ENCODE data around the gene ZNF543. TPM values are rescaled to one million over a fixed set of nuclear protein-coding genes. Genes with fewer than 3 reads are reported as not detected.

Gene ZNF543
- 1.3 to 2.1 TPM (median 1.8 TPM) in 5 replicates for total RNA-seq (2022; extraction: Qiagen RNA extraction; ENCODE audit: low read depth)

DNA sequence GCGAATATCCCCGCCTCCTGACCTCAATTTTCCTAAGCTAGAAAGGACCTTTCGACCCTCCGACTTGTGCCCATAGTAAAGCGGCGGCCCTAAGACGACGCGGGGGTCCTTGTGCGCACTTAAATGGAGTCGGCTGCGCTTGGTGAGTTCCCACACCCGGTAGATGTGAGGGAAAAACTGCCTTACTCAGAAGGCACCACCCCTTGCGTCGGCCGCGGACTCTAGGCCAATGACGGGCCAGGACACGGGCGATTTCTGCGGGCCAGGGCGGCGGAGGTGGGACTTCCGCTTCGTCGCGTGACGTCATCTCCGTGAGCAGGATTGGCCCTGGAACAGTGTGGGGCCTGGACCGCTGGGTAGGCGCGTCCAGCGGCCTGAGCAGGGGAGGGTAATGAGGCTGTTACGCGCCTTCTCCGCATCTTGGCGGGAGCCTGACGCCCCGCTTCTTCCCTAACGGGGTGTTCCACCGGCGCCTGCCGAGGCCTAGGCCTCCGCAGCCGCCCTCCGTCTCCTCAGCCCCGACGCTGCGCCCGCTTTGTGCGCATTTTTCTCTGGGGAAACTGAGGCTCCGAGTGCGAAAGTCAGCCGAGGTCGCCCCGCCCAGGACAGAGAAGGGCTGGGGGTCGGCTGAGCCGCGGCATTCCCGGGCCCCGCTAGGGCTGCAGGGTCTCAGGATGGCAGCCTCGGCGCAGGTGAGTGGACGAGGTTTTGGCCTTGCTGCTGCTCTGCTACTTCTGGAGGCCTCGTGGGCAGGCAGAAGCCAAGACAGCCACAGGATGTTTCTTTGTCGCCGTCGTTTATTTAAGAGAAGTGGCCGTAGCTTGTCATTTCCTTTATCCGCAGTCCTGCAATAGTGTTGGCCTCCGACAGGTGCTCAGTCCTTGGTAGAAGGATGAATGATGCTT is at the start of gene ZNF543:
TSS of gene ZNF543 (plus strand) at position 293 of the 905 bp plus-strand sequence. CDS start at position 675, 382 bp downstream.

DNA sequence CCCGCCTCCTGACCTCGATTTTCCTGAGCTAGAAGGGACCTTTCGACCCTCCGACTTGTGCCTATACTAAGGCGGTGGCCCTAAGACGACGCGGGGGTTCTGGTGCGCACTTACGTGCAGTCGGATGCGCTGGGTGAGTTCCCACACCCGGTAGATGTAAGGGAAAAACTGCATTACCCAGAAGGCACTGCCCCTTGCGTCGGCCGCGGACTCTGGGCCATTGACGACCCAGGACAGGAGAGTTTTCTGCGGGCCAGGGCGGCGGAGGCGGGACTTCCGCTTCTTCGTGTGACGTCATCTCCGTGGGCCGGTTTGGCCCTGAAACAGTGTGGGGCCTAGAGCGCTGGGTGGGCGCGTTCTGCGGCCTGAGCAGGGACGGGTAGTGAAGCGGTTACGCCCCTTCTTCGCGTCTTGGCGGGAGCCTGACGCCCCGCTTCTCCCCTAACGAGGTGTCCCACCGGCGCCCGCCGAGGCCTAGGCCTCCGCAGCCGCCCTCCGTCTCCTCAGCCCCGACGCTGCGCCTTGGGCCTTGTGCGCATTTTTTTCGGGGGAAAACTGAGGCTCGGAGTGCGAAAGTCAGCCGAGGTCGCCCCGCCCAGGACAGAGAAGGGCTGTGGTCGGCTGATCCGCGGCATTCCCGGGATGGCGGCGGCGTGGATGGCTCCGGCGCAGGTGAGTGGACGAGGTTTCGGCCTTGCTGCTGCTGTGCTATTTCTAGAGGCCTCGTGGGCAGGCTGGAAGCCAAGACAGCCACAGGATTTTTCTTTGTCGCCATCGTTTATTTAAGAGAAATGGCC is 39.9 kb upstream of the ZNF543 start, which contains the start of gene ZNF460:
TSS of gene ZNF460 (plus strand) at position 321 of the 797 bp plus-strand sequence. CDS start at position 643, 322 bp downstream.

DNA sequence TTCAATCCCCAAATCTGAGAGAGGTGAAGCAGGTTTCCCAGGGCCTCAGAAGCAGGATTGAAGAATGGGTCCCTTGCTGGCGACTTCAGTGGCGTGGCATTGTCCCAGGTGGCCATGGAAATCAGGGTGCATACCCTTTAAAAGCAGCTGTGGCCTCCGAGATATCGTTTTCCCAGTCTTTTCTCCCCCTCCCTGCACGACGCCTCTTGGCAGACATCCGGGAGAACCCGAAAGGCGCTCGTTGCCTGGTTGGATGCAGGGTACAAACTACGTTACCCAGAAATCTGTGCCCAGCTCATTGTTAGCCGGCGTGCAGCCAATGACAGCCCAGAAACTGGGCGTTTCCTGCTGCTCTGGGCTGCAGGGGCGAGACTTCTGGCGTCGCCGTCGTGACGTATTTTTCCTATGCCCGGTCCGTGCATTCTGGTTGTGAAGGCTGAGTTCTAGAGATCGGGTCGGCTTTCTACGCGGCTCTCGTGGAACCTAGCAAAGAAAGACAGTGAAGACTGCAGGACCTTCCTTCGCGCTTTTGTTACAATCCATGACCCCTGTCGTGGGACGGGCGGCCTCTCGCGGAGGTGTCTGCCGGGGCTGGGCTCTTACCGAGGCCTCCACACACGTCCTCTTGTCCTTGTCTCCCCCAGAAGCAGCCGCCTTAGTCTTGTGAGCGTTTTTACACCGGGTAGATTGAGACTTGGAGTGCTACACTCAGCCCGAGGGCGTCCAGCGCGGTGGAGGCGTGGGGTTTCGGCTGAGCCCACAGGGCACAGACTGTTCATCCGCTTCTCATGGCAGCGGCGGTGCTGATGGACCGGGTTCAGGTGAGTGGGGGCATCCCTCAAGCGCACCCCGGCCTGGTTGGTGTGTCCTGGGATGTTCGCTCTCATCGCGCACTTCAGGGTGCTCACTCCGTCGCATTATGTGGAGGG is 30.9 kb downstream of the ZNF543 start, which contains the start of gene ZNF304:
TSS of gene ZNF304 (plus strand) at position 395 of the 929 bp plus-strand sequence. CDS start at position 789, 394 bp downstream.

DNA sequence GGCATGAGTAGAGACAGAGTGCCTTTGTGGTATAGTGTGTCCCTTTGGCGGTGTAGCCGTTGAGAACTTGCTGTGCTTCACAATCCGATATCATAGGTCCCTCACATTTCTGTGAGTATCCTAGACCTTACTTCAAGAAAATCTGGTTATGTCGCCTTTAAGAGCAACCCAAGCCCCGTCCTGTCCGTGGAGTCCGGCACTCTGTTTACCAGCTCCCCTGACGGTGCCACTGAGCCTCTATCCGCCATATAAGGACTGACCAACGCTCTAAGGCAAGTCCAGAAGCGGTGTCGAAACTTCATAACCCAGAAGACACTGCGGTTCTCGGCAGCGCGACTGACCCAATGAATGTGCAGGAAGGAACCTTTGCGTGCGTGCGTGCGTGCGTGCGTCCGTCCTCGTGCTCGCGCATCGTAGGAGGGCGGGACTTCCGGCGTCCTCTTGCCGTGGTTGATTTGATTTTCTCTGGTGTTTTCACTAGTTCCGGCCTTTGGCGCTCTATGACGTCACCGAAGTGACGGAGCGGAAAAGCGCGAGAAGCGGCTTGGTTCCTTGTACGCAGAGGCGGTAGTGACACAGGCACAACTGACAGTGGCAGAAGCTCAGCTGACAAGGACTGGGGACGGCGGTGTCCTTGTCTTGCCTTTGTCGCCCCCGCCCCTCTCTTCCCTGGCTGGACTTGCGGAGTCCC is 42.9 kb downstream of the ZNF543 start, which contains the start of the genes TRAPPC2B and ZNF547:
TSS of gene TRAPPC2B (plus strand) at position 555 of the 691 bp plus-strand sequence. CDS start 1,283 bp downstream, outside the sequence.
TSS of gene ZNF547 (plus strand) at position 555 of the 691 bp plus-strand sequence. CDS start 5,005 bp downstream, outside the sequence.

Other genes starting within 250 kb of the ZNF543 start
- not detected in 5 replicates for gene USP29, start 200.5 kb upstream of the ZNF543 start, total RNA-seq (2022; extraction: Qiagen RNA extraction; ENCODE audit: low read depth)
- gene ZIM3, start 175.3 kb upstream of the ZNF543 start, total RNA-seq (2022; extraction: Qiagen RNA extraction; ENCODE audit: low read depth) = not detected in 5 replicates
- not detected in 5 replicates for gene DUXA, start 153.0 kb upstream of the ZNF543 start, total RNA-seq (2022; extraction: Qiagen RNA extraction; ENCODE audit: low read depth)
- gene ZNF264, start 129.0 kb upstream of the ZNF543 start, total RNA-seq (2022; extraction: Qiagen RNA extraction; ENCODE audit: low read depth) = 6.3 to 10.3 TPM (median 8.6 TPM) in 5 replicates
- 0.26 to 0.53 TPM (median 0.38 TPM) in 3 of 5 replicates, not detected in the others for gene AURKC, start 89.4 kb upstream of the ZNF543 start, total RNA-seq (2022; extraction: Qiagen RNA extraction; ENCODE audit: low read depth)
- gene ZNF805, start 79.8 kb upstream of the ZNF543 start, total RNA-seq (2022; extraction: Qiagen RNA extraction; ENCODE audit: low read depth) = 1.1 to 2.6 TPM (median 2.1 TPM) in 5 replicates
- 0.85 to 1.5 TPM (median 1.2 TPM) in 5 replicates for gene ZNF460, start 40.0 kb upstream of the ZNF543 start, total RNA-seq (2022; extraction: Qiagen RNA extraction; ENCODE audit: low read depth)
- gene ZNF304, start 30.8 kb downstream of the ZNF543 start, total RNA-seq (2022; extraction: Qiagen RNA extraction; ENCODE audit: low read depth) = 1.8 to 2.3 TPM (median 2.1 TPM) in 5 replicates
- 12.2 to 16.4 TPM (median 13.2 TPM) in 5 replicates for gene TRAPPC2B, start 43.1 kb downstream of the ZNF543 start, total RNA-seq (2022; extraction: Qiagen RNA extraction; ENCODE audit: low read depth)
- gene ZNF547, start 43.1 kb downstream of the ZNF543 start, total RNA-seq (2022; extraction: Qiagen RNA extraction; ENCODE audit: low read depth) = 1.2 to 3.6 TPM (median 1.8 TPM) in 5 replicates
- gene ZNF548, start 69.4 kb downstream of the ZNF543 start, total RNA-seq (2022; extraction: Qiagen RNA extraction; ENCODE audit: low read depth) = 3.2 to 4.6 TPM (median 4.1 TPM) in 5 replicates
- gene ZNF17, start 90.7 kb downstream of the ZNF543 start, total RNA-seq (2022; extraction: Qiagen RNA extraction; ENCODE audit: low read depth) = 4.2 to 6.4 TPM (median 4.9 TPM) in 5 replicates
- 12.5 to 19.1 TPM (median 15.3 TPM) in 5 replicates for gene ZNF749, start 114.9 kb downstream of the ZNF543 start, total RNA-seq (2022; extraction: Qiagen RNA extraction; ENCODE audit: low read depth)
- gene VN1R1, start 136.7 kb downstream of the ZNF543 start, total RNA-seq (2022; extraction: Qiagen RNA extraction; ENCODE audit: low read depth) = 0.06 TPM in 1 of 5 replicates, not detected in the others
- 0.97 to 2.1 TPM (median 1.4 TPM) in 5 replicates for gene ZNF772, start 157.1 kb downstream of the ZNF543 start, total RNA-seq (2022; extraction: Qiagen RNA extraction; ENCODE audit: low read depth)
- 5.8 to 8.5 TPM (median 6.7 TPM) in 5 replicates for gene ZNF419, start 167.3 kb downstream of the ZNF543 start, total RNA-seq (2022; extraction: Qiagen RNA extraction; ENCODE audit: low read depth)
- gene ZNF773, start 179.5 kb downstream of the ZNF543 start, total RNA-seq (2022; extraction: Qiagen RNA extraction; ENCODE audit: low read depth) = 5.0 to 6.0 TPM (median 5.3 TPM) in 5 replicates
- 1.3 to 2.0 TPM (median 1.8 TPM) in 5 replicates for gene ZNF549, start 206.9 kb downstream of the ZNF543 start, total RNA-seq (2022; extraction: Qiagen RNA extraction; ENCODE audit: low read depth)
- gene ZNF550, start 239.4 kb downstream of the ZNF543 start, total RNA-seq (2022; extraction: Qiagen RNA extraction; ENCODE audit: low read depth) = 2.2 to 4.5 TPM (median 3.8 TPM) in 5 replicates

Measured in A549 treated with ZK216348 at 1 μM for 4 hours (cell line).